ENCODE measurements around the gene C1QTNF4. TPM values are rescaled to one million over a fixed set of nuclear protein-coding genes. Genes with fewer than 3 reads are reported as not detected.

The C1QTNF4 gene
- total and polyA plus RNA-seq, 9 of the 15 experiments (the other 6 are each of a cell fraction or from before 2014, with no cell fraction given) = not detected

DNA sequence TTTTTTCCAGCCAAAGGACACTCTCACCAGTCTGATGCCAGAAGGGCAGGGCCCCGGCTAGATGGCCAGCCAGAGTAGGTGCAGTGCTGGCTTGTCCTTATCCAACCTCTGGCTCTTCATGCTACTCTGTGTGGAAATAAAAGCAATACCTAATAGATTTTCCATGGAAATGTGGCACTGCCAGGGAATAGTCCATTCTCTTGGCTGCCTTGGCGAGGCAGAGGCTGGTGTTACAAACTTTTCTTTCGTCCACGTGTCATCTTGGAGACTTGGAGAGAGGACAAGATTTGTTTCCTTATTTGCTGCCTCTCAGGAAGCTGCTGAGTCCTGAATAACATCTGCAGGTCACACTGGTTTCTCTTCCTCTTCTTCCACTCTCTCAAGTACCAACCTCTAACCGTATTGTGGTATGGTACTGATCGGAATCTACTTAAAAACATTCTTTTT, 17.2 kb upstream of the C1QTNF4 start:
- DNase-seq (ENCODE audit: extremely low read depth in 1 of 4, low spot score in 3 of 4) = no peak
- POLR2A ChIA-PET = interaction anchor here (1.2 kb wide), 1 partner anchor 11 kb away, joined by 4 read pairs; no protein-coding TSS in a partner anchor
- no peaks in the 10 kb centered on the region for H3K9me1 ChIP-seq (ENCODE audit: control insufficient read depth, insufficient read depth, low read length)
- no peak overlapping the region for H3K9ac ChIP-seq (ENCODE audit: insufficient read depth in 1 of 2, low read depth in 2 of 2, low read length in 2 of 2)
- H3K27me3 ChIP-seq (ENCODE audit: control insufficient read depth in 2 of 2, insufficient read depth in 2 of 2, low read length in 2 of 2) = peaks cover 7 to 9% of the 10 kb centered on the region in 2 experiments; a peak in 2 of 5 replicates
- H3K27ac ChIP-seq (ENCODE audit: extremely low read depth, low read depth, low read length) = no peak overlapping the region
- in situ Hi-C loops (cut with MboI) (no loop called here), intact Hi-C loops (cut with micrococcal nuclease) (loop anchor here (10.0 kb wide), 2 partner anchors 127 to 237 kb away; partner anchors contain the start of gene SPI1)
- no TSS peak for BruUV-seq (replicated peaks)
- H3K79me2 ChIP-seq (ENCODE audit: control insufficient read depth, insufficient read depth, low read length) = no peaks in the 10 kb centered on the region
- no peak for ATAC-seq
- H2AFZ ChIP-seq (ENCODE audit: low read depth, low read length) = no peak overlapping the region
- TF ChIP-seq ZNF707 (CRISPR knock-in tag; conservative IDR thresholded peaks at IDR 0.05) (no peak), BCOR (IDR thresholded peaks at IDR 0.05) (no peak), ZNF699 (CRISPR knock-in tag; IDR thresholded peaks at IDR 0.05; ENCODE audit: insufficient replicate concordance) (no peak), STAT5A (IDR thresholded peaks at IDR 0.05; ENCODE audit: borderline replicate concordance, low read length) (no peak), NRF1 (conservative IDR thresholded peaks at IDR 0.05 in 1 of 2, IDR thresholded peaks at IDR 0.05 in 1 of 2) (no peak), NFATC3 (IDR thresholded peaks at IDR 0.05) (no peak), NELFE (IDR thresholded peaks at IDR 0.05; ENCODE audit: insufficient read depth, insufficient read length) (no peak), IRF2 (CRISPR knock-in tag; IDR thresholded peaks at IDR 0.05) (no peak), U2AF2 (optimal IDR thresholded peaks at IDR 0.05; ENCODE audit: low read depth, low read length) (no peak), NUFIP1 (IDR thresholded peaks at IDR 0.05; ENCODE audit: partially characterized antibody) (no peak), EGR1 (conservative IDR thresholded peaks at IDR 0.05) (no peak), GATA2 (CRISPR knock-in tag; IDR thresholded peaks at IDR 0.05) (no peak), EWSR1 (IDR thresholded peaks at IDR 0.05; ENCODE audit: borderline replicate concordance, low read depth, partially characterized antibody) (no peak), BRD9 (IDR thresholded peaks at IDR 0.05; ENCODE audit: low read depth, partially characterized antibody) (no peak), ZNF197 (CRISPR knock-in tag; IDR thresholded peaks at IDR 0.05; ENCODE audit: low read depth) (no peak), SMAD1 (IDR thresholded peaks at IDR 0.05; ENCODE audit: low read depth, low read length, partially characterized antibody) (no peak), COPS2 (conservative IDR thresholded peaks at IDR 0.05) (no peak)
- TF ChIP-seq, protein P1, sequence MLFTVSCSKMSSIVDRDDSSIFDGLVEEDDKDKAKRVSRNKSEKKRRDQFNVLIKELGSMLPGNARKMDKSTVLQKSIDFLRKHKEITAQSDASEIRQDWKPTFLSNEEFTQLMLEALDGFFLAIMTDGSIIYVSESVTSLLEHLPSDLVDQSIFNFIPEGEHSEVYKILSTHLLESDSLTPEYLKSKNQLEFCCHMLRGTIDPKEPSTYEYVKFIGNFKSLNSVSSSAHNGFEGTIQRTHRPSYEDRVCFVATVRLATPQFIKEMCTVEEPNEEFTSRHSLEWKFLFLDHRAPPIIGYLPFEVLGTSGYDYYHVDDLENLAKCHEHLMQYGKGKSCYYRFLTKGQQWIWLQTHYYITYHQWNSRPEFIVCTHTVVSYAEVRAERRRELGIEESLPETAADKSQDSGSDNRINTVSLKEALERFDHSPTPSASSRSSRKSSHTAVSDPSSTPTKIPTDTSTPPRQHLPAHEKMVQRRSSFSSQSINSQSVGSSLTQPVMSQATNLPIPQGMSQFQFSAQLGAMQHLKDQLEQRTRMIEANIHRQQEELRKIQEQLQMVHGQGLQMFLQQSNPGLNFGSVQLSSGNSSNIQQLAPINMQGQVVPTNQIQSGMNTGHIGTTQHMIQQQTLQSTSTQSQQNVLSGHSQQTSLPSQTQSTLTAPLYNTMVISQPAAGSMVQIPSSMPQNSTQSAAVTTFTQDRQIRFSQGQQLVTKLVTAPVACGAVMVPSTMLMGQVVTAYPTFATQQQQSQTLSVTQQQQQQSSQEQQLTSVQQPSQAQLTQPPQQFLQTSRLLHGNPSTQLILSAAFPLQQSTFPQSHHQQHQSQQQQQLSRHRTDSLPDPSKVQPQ (CRISPR knock-in tag; IDR thresholded peaks at IDR 0.05; ENCODE audit: borderline replicate concordance) = no peak
- no peaks in the 10 kb centered on the region for H3K9me3 ChIP-seq (replicated peaks; ENCODE audit: control insufficient read depth, insufficient read depth, low read depth, low read length)
- H3K4me3 ChIP-seq = no peak overlapping the region
- WGBS (ENCODE audit: insufficient coverage, low coverage, missing lambda C conversion rate) = 15% methylated on average over 6 of the region's 6 CpGs
- H4K20me1 ChIP-seq (replicated peaks; ENCODE audit: control insufficient read depth, insufficient read depth, low read length) = no peaks in the 10 kb centered on the region; the same call in 1 of the 2 replicates
- no peak for FAIRE-seq
- H3K4me2 ChIP-seq (ENCODE audit: insufficient read depth, low read length) = no peak overlapping the region
- peaks cover 0 to 4% of the 10 kb centered on the region in 2 experiments; a peak in 3 of 5 replicates for H3K4me1 ChIP-seq (replicated peaks in 1 of 2; ENCODE audit: control insufficient read depth in 2 of 2, insufficient read depth in 2 of 2, low read length in 2 of 2)
- CTCF ChIA-PET (ENCODE audit: low intra/inter-chr PET ratio) = no interaction called here
- H3K36me3 ChIP-seq (ENCODE audit: control insufficient read depth, insufficient read depth, low read length) = no peaks in the 10 kb centered on the region

Data from K562 (cell line).